HG02840 (cell line): ENCODE results near the gene LCE1D.

Source experiments
- ATAC-seq: cut with Tn5 transposase; IDR thresholded peaks from one replicate; pipeline ENCODE4 v1.9.1; 2021; ENCODE audit warnings: mild to moderate bottlenecking, moderate library complexity, moderate number of reproducible peaks; ENCODE audit not compliant: unreplicated experiment, low FRiP score

LCE1D gene

GRCh38 chr1:152811050-152811449 lies 14.5 kb downstream of the LCE1D start:
- ATAC-seq: no peak

GRCh38 chr1:152811671-152812070 lies 15.2 kb downstream of the LCE1D start, which contains the start of gene LCE1B:
Gene LCE1B, plus strand, starts transcription at chr1:152811971. Its CDS starts 476 bp downstream, at chr1:152812447.
- ATAC-seq: no peak

- no peak for ATAC-seq
Measured at GRCh38 chr1:152817309-152817708, 20.8 kb downstream of the LCE1D start.

- ATAC-seq: no peak
Measured at GRCh38 chr1:152823294-152823693, 26.8 kb downstream of the LCE1D start.

- no peak for ATAC-seq
Measured at GRCh38 chr1:152824964-152825363, 28.4 kb downstream of the LCE1D start.

GRCh38 chr1:152827173-152827572 lies 30.7 kb downstream of the LCE1D start, which contains the start of gene LCE1A:
Gene LCE1A, plus strand, starts transcription at chr1:152827473. Its CDS starts 0 bp downstream, at chr1:152827473.
- no peak for ATAC-seq

- ATAC-seq: no peak
Measured at GRCh38 chr1:152836870-152837269, 40.3 kb downstream of the LCE1D start.

GRCh38 chr1:152842556-152842955 lies 46.0 kb downstream of the LCE1D start, which contains the start of gene LCE6A:
Gene LCE6A, plus strand, starts transcription at chr1:152842856. Its CDS starts 665 bp downstream, at chr1:152843521.
- ATAC-seq: no peak
